Measurements from ENCODE around the gene ARRDC5. TPM values are rescaled to one million over a fixed set of nuclear protein-coding genes. Genes with fewer than 3 reads are reported as not detected.
"Not testable (repeated sequence)": the region's sequence is repeated elsewhere in the genome, so short reads cannot be mapped to it uniquely, and the experiment has no call there.

Gene ARRDC5
- total RNA-seq (not detected), polyA plus RNA-seq (not detected)
- long read RNA-seq, donor 1: 0 reads
- long read RNA-seq, donor 2: 0 reads

- no peaks in the 10 kb centered on the region for H3K36me3 ChIP-seq (ENCODE audit: insufficient read depth in 1 of 2, low read depth in 1 of 2)
- H3K4me3 ChIP-seq: no peak within 1 kb of the TSS
- ATAC-seq: no peak
- TF ChIP-seq CTCF (IDR thresholded peaks at IDR 0.05): no peak
- WGBS, 3 donors: 74 to 80% (median 77%) methylated on average over 7 of the region's 7 CpGs
- no peaks in the 10 kb centered on the region for H3K4me1 ChIP-seq
- intact Hi-C loops (cut with DNase I): no loop called here
- DNase-seq: no peak
- H3K27ac ChIP-seq: no peak within 1 kb of the TSS
- no peaks in the 10 kb centered on the region for H3K9me3 ChIP-seq
- H3K27me3 ChIP-seq (ENCODE audit: insufficient read depth in 3 of 3, low read length in 2 of 3): no peaks in the 10 kb centered on the region
These were observed at the start of gene ARRDC5 for GRCh38 chr19:4902796-4903195. Gene ARRDC5, minus strand, starts transcription at chr19:4902896. Its CDS starts 71 bp downstream, at chr19:4902825.

GRCh38 chr19:4951656-4952055, 49.0 kb upstream of the ARRDC5 start:
- H3K4me1 ChIP-seq: no peaks in the 10 kb centered on the region
- H3K9me3 ChIP-seq: no peaks in the 10 kb centered on the region
- no peak for ATAC-seq
- TF ChIP-seq CTCF (IDR thresholded peaks at IDR 0.05): no peak
- no peak overlapping the region for H3K27ac ChIP-seq
- H3K27me3 ChIP-seq (ENCODE audit: insufficient read depth in 3 of 3, low read length in 2 of 3): no peaks in the 10 kb centered on the region
- H3K36me3 ChIP-seq (ENCODE audit: insufficient read depth in 1 of 2, low read depth in 1 of 2): no peaks in the 10 kb centered on the region
- DNase-seq: no peak
- H3K4me3 ChIP-seq: no peak overlapping the region
- intact Hi-C loops (cut with DNase I): no loop called here
- 86 to 89% (median 87%) methylated on average over 11 of the region's 11 CpGs for WGBS, 3 donors

GRCh38 chr19:4950650-4951049, 48.0 kb upstream of the ARRDC5 start:
- intact Hi-C loops (cut with DNase I); H3K27me3 ChIP-seq (ENCODE audit: insufficient read depth in 3 of 3, low read length in 2 of 3); ATAC-seq; H3K4me3 ChIP-seq; H3K36me3 ChIP-seq (ENCODE audit: insufficient read depth in 1 of 2, low read depth in 1 of 2); DNase-seq; H3K27ac ChIP-seq; H3K9me3 ChIP-seq; H3K4me1 ChIP-seq: not testable (repeated sequence)
- WGBS, 3 donors: 93 to 96% (median 96%) methylated on average over 19 to 23 of the region's 23 CpGs

GRCh38 chr19:4941638-4942169, 39.0 kb upstream of the ARRDC5 start:
- ATAC-seq; H3K4me3 ChIP-seq; intact Hi-C loops (cut with DNase I); H3K27me3 ChIP-seq (ENCODE audit: insufficient read depth in 3 of 3, low read length in 2 of 3); H3K27ac ChIP-seq; H3K4me1 ChIP-seq; DNase-seq; H3K9me3 ChIP-seq; H3K36me3 ChIP-seq (ENCODE audit: insufficient read depth in 1 of 2, low read depth in 1 of 2): not testable (repeated sequence)
- 95 to 97% (median 96%) methylated on average over 35 of the region's 35 CpGs for WGBS, 3 donors

GRCh38 chr19:4939466-4939865, 36.8 kb upstream of the ARRDC5 start:
- Histone ChIP-seq H3K9me3 (no peaks in the 10 kb centered on the region), H3K4me3 (no peak overlapping the region), H3K27ac (no peak overlapping the region), H3K36me3 (ENCODE audit: insufficient read depth in 1 of 2, low read depth in 1 of 2) (no peaks in the 10 kb centered on the region), H3K4me1 (no peaks in the 10 kb centered on the region), H3K27me3 (ENCODE audit: insufficient read depth in 3 of 3, low read length in 2 of 3) (no peaks in the 10 kb centered on the region)
- intact Hi-C loops (cut with DNase I): no loop called here
- DNase-seq (no peak), ATAC-seq (no peak)
- TF ChIP-seq CTCF (IDR thresholded peaks at IDR 0.05): no peak
- 90 to 95% (median 91%) methylated on average over 7 of the region's 7 CpGs for WGBS, 3 donors

GRCh38 chr19:4938461-4938860, 35.8 kb upstream of the ARRDC5 start:
- WGBS, 3 donors: 90 to 92% (median 90%) methylated on average over 4 of the region's 4 CpGs
- intact Hi-C loops (cut with DNase I): not testable (repeated sequence)

More at GRCh38 chr19:4938461-4938860, 35.8 kb upstream of the ARRDC5 start:
- H3K4me1 ChIP-seq; H3K36me3 ChIP-seq (ENCODE audit: insufficient read depth in 1 of 2, low read depth in 1 of 2); ATAC-seq; DNase-seq; H3K27me3 ChIP-seq (ENCODE audit: insufficient read depth in 3 of 3, low read length in 2 of 3); H3K9me3 ChIP-seq; H3K4me3 ChIP-seq; H3K27ac ChIP-seq: not testable (repeated sequence)
